Stimulated activated naive CD8-positive, alpha-beta T cell treated with anti-CD3 and anti-CD28 coated beads, Interleukin-15, Interleukin-2, amounts not matched to agents 100 U/mL and 50 U/mL, for 24 hours (primary cell): ENCODE results near the gene INPP5A.
"Not testable (repeated sequence)": the region's sequence is repeated elsewhere in the genome, so short reads cannot be mapped to it uniquely, and the experiment has no call there.

Experiments used
- ATAC-seq: fragments of 150-1000 bp; cut with Tn5 transposase; one replicate; pipeline ENCODE4 v1.10.0; 2021
- DNase-seq: peaks from one replicate; pipeline ENCODE4 v3.0.0; 2021

The INPP5A gene, protein sequence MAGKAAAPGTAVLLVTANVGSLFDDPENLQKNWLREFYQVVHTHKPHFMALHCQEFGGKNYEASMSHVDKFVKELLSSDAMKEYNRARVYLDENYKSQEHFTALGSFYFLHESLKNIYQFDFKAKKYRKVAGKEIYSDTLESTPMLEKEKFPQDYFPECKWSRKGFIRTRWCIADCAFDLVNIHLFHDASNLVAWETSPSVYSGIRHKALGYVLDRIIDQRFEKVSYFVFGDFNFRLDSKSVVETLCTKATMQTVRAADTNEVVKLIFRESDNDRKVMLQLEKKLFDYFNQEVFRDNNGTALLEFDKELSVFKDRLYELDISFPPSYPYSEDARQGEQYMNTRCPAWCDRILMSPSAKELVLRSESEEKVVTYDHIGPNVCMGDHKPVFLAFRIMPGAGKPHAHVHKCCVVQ

DNA sequence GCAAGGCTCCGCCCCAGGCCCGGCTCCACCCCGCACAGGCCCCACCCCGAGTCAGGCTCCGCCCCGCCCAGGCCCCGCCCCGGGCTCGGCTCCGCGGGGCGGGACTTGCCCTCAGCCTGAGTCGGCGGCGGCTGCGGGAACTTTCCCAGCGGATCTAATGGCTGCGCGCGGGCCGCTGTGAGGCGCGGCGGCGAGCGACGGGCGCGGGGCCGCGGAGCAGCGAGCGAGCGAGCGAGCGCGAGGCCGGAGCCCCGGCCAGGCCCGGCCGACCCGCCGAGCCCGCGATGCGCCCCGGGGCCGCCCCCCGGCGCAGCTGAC, at the start of gene INPP5A:
Gene INPP5A (plus strand): TSS at position 104 of the 318 bp plus-strand sequence. CDS start 310 bp downstream, outside the sequence.
- ATAC-seq (peak; percentile 87), DNase-seq (no peak)

DNA sequence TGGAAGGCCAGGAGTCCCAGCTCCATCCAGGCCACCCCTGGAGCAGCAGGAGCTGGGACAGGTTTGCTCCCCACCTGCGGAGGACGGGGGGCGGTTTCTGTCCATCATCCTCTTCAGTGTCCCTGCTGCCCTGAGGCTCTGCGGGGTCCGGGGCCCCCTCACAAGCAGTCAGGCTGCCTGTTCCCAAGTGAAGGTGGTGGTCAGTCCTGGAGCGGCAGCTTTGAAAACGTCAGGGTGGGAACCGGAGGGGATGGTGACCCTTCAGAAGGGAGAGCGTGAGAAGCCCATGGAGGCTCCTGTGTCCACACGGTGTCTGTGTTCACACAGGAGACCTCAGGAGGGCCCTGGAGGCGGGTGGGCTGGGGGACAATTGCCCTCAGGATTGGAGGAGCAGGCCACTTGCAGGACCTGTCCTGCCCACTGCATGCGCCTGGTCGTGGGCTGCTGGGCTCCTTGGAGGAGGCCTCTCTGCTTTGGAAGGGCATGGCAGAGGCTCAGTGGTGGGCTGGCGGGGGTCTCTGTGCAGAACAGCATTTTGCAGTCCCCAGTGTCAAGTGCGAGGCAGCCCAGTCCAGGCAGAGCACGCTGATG, 49.3 kb upstream of the INPP5A start:
- DNase-seq (no peak), ATAC-seq (no peak)

DNA sequence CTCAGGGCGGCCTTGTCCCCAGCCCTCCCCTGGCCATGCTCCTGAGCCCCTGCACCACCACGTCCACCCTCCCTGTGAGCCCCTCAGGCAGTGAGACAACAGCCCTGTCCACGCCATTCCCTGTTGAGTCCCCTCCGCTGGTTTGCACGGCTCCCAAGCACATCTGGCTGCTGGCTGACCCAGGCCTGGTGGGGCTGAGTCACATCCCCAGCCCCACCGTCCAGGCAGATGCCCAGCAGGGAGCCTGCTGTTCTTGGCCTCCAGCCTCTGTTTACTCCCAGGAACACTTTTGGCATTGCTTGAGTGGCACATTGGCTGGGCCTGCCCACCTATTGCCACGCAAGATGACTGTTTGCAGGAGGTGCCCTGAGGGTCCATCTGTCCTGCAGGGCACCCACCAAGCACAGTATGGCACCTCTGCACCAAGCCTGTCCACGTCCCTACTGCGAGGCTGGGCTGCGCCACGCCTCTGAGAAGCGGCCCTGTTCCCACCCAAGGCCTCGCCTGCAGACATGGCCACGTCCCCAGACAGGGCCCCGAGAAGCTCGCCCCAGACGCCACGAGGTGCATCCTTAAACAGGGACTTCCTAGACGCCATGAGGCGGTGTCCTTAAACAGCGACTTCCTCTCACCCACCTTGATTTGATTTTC, 48.4 kb upstream of the INPP5A start:
- DNase-seq (no peak), ATAC-seq (no peak)

DNA sequence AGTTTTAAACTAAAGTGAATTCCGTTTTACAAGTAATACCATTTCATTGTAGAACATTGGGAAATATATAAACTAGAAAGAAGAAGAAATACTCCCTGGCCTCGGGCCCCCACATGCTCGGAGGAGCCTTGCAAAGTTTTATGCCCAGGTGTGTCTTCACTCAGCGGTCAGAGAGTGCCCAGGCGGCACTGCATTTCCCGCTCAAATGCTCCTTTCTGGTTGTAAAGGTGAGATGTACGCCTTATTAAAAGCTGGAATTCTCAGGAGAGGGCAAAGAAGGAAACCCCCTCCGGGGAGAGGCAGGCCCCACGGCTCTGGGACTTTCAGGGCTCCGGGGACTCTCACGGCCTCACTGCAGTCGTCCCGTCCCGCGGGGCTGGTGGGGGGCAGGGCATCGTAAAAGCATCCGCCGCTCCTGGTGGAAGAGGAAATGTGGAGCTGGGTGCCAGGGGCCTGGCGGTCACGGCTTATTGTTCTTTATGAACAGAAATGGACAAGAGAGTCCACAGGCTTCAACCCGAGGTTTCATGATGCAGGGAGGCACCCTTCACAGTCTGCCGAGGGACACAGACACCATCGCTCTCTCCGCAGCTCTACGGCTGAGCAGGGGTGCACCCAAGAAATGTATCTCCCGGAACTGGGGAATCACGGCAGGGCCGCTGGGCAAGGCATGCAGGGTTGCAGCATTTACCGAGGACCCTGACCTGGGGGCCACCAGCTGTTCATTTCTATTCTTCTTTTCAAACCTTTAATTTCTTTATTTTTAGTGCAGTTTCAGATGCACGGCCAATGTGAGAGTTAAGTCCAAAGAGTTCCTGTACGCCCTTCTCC, 47.7 kb upstream of the INPP5A start:
- no peak for ATAC-seq
- DNase-seq, result no peak

DNA sequence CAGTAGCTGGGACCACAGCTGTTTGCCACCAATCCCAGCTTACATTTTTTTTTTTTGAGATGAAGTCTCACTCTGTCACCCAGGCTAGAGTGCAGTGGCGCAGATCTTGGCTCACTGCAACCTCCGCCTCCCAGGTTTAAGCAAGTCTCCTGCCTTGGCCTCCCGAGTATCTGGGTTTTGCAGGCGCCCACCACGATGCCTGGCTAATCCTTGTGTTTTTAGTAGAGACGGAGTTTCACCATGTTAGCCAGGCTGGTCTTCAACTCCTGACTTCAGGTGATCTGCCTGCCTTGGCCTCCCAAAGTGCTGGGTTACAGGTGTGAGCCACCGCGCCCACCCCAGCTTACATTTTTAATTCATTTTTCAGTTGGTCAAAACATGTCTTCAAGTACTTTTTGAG, 46.1 kb upstream of the INPP5A start:
- DNase-seq, ATAC-seq: not testable (repeated sequence)

DNA sequence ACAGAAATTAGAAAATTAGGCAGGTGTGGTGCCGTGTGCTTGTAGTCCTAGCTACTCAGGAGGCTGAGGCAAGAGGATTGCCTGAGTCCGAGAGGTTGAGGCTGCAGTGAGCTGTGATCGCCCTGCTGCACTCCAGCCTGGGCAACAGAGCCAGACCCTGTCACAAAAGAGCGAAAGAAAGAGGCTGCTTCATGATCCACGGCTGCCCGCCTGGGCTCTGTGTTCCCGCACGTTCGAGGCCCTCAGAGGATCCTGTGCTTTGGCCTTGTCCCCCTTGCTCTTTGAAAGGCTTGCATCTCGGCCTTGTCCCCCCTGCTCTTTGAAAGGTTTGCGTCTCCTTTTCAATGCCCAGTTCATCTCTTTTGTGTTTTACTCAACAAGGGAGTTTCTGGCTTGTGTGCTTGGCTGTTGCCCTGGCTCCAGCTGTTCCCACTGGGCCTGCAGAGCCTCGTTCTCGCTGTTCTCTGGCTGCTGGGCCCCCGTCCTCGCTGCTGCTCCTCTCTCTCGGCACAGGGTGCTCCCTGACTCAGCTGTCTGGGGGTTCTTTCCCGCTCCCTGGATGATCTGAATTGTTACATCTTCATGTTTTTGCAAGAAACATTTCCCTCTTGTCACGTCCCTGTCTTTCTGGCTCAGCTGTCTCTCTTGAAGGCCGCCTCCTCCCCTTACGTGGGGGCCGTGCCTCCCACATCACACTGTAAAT, 45.1 kb upstream of the INPP5A start:
- DNase-seq, result no peak
- ATAC-seq, result no peak

DNA sequence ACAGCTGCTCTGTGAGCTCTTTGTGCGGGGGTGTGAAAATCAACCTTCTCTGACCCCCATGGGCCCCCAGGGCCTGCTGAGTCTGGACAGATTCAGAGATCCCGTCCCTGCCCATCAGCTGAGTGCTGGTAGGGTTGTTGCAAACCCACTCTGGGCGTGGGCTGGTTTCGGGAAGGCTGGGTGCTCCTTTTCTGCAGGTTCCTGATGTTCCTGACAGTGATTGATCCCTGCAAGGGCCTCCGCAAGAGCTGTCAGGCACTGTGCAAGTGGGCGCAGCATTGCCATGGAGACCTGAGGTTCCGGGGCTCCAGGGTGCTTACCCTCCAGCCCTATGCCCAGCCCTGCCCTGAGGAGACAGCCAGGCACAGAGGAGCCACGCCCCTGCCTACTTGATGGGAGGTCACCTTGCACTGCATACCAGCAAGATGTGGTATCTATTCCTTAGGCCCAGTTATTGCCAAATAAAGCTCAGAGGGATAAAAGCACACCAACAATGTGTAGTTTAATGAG, 44.3 kb upstream of the INPP5A start:
- no peak for ATAC-seq
- no peak for DNase-seq

DNA sequence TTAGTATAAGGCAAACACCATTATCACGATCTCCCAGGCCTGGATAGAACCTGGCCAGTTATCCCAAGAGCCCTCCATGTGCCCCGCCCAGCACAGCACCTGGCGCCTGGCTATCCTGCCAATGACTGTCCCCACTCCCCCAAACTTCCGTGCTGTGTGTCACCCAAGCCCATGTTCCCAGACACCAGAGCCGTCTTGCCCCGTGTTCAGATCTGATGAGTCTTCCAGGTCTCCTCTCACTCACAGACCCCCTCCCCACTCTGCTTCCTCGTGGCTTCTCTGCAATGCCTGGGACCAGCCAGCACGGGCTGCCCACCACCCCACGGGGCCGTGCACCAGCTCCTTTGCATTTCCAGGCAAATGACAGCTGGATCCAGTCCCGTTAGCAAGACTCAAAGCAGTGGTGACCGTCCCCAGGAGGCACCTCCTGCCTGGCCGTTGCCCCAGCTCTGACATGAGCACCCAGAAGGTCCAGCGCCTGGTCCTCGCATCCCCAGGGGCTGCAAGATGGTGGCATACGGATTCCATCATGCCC, 43.8 kb upstream of the INPP5A start:
- ATAC-seq (no peak), DNase-seq (no peak)

DNA sequence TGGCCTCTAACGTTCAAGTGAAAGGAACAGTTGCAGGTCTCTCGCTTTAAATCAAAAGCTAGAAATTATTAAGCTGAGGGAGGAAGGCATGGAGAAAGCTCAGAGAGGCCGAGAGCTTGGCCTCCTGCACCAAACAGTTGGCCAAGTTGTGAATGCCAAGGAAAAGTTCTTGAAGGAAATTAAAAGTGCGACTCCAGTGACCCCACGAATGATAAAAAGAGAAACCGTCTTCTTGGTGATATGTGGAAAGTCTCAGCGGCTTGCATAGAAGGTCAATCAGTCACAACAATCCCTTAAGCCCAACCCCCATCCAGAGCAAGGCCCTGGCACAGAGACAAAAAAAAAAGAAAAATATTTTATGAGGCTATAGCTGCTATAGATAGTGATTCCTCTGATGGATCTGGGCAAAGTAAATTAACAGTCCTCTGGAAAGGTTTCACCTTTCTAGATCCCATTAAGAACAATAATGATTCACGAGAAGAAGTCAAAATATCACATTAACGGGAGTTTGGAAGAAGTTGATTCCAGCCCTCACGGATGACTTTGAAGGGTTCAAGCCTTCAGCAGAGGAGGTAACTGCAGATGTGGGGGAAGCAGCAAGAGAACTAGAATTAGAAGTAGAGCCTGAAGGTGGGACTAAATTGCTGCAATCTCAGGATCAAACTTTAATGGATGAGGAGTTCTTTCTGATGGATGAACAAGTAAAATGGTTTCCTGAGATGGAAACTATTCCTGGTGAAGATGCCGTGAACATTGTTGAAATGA, 42.5 kb upstream of the INPP5A start:
- DNase-seq (no peak), ATAC-seq (no peak)

DNA sequence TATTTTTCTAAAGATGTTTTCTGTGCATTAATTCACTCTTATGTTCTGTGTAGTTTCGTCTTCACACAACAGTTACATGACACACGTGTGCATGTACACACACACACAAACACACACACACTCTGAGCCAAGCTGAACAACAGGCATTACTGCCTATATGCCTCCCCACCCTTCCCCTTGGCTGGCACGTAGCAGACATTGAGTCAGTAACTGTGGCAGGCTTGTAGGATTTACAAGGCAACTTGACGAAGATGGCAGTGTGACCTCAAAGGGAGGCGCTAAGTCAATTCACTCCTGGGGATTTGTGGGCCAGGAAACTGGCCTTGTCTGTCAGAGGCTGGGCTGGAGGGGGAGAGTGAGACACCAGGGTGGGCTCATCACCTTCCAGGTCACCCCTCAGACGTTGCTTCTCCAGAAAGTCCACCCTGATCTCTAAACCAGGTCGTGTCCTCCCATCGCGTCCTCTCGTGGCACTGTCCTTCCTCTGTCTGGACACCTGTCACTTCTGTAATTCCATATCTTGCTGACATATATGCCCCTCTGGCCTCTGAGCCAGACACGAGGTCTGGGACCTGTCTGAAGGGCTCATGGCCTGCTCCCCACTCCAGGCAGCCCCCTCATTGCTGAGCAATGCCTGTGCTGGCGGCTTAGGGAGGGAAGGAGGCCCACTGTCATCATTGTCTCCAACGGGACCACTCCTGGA, 41.1 kb upstream of the INPP5A start:
- ATAC-seq, result no peak
- no peak for DNase-seq

DNA sequence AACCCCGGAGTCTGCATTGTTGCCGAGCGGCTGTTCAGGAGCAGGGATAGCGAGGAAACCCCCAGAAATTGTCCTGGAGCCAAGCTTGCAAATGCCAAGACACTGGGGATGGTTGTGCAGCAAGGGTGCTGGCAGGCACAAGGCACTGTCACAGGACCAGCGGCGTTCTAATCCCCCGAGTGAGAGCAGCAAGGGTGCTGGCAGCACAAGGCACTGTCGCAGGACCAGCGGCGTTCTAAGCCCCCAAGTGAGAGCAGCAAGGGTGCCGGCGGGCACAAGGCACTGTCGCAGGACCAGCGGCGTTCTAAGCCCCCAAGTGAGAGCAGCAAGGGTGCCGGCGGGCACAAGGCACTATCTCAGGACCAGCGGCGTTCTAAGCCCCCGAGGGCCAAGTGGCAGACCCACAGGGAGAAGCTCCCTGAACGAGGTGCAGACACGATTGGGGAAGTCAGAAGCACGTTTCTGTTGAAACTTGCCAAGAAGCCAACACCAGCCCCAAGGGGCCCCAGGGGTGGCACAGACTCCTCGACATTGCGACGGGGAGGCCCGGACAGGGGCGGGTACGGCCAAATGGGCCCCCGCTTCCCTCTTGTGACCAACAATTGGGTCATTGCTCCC, 40.4 kb upstream of the INPP5A start:
- DNase-seq (no peak), ATAC-seq (no peak)

DNA sequence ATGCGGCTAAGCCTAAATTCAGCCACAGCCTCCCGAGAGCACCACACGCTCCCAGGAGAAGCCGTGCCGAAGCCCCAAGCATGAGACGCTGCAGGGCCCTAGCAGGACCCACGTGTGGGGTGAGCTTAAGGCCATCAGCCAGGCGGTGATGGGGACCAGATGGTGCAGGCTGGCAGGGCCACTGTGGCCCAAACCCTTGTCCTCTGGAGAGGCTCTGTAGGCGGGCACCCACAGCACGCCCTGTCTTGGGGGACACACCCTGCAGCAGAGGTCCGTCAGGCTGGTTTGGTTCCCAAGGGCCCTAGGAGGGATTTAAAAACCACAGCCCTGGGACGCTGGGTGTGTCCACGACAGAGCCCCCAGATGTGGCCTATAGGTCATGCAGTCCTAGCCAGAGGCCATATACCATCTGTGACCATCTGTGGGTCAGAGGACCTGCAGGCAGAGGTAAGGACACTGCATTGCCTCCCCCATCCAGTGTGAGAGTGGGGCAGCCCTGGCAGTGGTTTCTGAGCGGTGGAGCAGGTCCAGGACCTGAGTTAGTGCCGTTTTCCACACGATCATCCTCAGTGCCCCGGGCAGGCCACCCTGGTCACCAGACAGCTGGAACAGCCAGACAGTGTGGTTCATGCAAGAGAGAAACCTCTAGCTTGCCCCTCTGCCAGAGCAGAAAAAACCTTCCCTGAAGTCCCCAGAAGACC, 39.6 kb upstream of the INPP5A start:
- ATAC-seq (no peak), DNase-seq (no peak)

DNA sequence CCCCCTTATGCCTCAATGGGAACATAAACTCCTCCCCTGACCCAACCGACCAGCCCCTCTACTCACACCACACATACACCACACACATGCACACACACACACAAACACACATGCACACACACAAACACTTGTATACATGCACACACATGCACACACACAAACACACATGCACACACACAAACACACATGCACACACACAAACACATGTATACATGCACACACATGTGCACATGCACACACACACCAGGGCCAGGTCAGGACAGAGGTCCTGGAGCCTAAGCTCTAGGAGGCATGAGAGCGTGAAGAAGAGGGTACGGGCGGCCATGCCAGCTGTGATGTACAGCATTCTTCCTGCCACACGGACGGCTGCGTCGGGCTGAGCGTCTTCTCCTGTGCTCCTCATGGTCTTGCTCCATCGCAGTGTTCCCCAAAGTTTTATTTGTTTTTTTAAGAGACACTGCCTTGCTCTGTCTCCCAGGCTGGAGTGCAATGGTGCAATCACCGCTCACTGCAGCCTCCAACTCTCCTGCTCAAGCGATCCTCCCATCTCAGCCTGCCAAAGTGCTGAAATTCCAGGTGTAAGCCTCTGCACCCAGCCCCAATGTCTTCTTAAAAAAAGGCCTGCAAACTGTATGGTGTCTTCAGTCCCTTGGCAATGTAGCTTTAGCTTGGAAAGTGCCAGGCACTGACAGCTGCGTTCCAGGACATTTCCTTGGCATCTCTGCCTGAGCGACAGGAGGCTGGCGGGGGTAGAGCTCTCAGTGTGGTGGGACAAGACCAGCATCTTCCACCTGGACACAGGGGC, 38.8 kb upstream of the INPP5A start:
- DNase-seq (no peak), ATAC-seq (no peak)

DNA sequence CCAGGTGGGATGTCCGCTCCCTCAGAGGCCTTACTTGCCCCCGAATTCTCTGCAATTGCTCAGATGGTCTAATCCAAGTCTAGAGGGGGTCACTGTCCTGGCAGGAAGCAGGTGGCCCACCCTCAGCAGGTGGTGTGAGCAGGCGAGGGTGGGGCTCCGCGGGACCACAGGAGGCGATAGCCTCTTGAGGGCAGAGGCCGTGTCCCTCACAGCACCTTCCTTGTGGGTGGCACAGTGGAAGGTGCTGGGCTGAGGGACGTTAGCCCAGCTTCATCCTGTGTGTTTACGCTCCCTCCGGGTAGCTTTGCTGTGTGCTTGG, 38.3 kb upstream of the INPP5A start:
- ATAC-seq, result no peak
- DNase-seq, result no peak

DNA sequence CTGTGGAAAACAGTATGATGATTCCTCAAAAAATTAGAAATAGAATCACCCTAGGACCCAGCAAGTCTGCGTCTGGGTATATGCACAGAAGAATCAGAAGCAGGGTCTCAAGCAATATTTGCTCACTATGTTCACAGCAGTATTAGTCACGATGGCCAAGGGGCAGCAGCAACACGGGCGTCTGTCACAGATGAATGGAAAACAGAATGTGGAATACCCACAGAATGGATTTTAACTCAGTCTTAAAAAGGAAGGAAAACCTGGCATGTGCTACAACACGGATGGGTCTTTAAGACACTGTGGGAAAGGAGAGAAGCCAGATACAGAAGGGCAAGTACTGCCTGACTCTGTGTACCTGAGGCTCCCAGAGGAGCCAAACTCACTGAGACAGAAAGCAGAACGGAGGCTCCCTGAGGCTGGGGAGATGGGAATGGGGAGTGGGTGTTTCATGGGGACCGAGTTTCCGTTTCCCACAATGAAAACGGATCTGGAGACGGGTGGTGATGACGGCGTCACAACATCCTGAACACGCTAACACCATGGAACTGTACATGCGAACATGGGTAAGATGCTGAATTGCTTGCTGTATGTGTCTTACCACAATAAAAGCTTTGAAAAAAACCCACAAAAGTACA, 36.7 kb upstream of the INPP5A start:
- no peak for DNase-seq
- no peak for ATAC-seq

DNA sequence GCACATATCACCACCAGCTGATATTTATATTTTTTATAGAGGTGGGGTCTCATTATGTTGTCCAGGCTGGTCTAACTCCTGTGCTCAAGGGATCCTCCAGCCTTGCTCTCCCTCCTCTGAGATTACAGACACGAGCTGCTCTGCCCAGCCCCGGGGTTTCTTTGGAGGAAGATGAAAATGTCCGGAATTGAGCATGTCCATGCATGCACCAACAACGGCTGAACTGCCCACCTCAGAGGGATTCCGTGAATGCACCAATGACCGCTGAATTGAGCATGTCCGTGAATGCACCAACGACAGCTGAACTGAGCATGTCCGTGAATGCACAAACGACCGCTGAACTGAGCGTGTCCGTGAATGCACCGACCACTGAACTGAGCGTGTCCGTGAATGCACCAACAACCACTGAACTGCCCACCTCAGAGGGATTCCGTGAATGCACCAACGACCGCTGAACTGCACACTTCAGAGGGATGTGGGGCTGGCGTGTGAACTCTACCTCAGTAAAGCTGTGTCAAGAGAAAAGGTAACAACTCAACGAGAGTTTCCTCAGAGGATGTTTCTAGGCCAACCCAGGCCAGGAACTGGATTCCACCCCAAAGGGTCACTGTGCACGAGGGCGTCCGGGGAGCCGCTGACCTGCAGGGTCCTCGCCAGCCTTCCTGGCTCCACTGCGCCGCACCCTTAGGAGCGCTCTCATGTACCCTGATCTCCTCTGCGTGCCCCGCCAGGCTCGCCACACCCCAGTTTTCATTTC, 34.9 kb upstream of the INPP5A start:
- DNase-seq (no peak), ATAC-seq (no peak)
